GM12878 (cell line): Measurements from ENCODE around the gene GAD2. TPM values are rescaled to one million over a fixed set of nuclear protein-coding genes. Genes with fewer than 3 reads are reported as not detected.
A peak's percentile ranks its signal among the peaks of the same experiment; 100 is the strongest.

Experiments
- BMI1 ChIP-seq: fragments of 450-650 bp; IDR thresholded peaks from 2 replicates; pipeline ENCODE4 v1.6.1; 2016; ENCODE audit warnings: mild to moderate bottlenecking, moderate library complexity, borderline replicate concordance
- EGR1 ChIP-seq, 2 experiments: IDR thresholded peaks; 1 replicate in 1 of 2; 2 replicates in 1 of 2; pipeline ENCODE4 v1.6.1; 2011 to 2012; ENCODE audit warnings: low read depth in 2 of 2, low read length in 2 of 2, borderline replicate concordance in 1 of 2, mild to moderate bottlenecking in 1 of 2, moderate library complexity in 1 of 2
- ESRRA ChIP-seq: IDR thresholded peaks from 2 replicates; pipeline ENCODE4 v1.6.1; 2012; ENCODE audit warnings: mild to moderate bottlenecking, low read length, improper control_type of control experiment
- FOS ChIP-seq: IDR thresholded peaks from 3 replicates; pipeline ENCODE4 v1.6.1; 2011; ENCODE audit warnings: borderline replicate concordance; ENCODE audit not compliant: insufficient read length; ENCODE audit errors: extremely low read depth
- HDAC6 ChIP-seq: fragments of 200-600 bp; sonication (generic); IDR thresholded peaks from one replicate; pipeline ENCODE4 v1.8.0; 2017; ENCODE audit warnings: antibody characterized with exemption; ENCODE audit not compliant: unreplicated experiment
- HDGF ChIP-seq: fragments of 450-650 bp; IDR thresholded peaks from 2 replicates; pipeline ENCODE4 v1.6.1; 2016; ENCODE audit warnings: antibody characterized with exemption
- IKZF1 ChIP-seq: fragments of 450-650 bp; conservative IDR thresholded peaks from 2 replicates; pipeline ENCODE4 v1.6.1; 2017; ENCODE audit warnings: antibody characterized with exemption, mild to moderate bottlenecking
- MXI1 ChIP-seq: fragments of 150-350 bp; IDR thresholded peaks from 2 replicates; pipeline ENCODE4 v1.6.1; 2011; ENCODE audit warnings: low read depth, mild to moderate bottlenecking, inconsistent platforms, low read length, improper control_type of control experiment
- MYC ChIP-seq: IDR thresholded peaks from 2 replicates; pipeline ENCODE4 v1.6.1; 2011; ENCODE audit warnings: mild to moderate bottlenecking, low read length, moderate library complexity, inconsistent platforms; ENCODE audit not compliant: insufficient read depth, insufficient replicate concordance, insufficient read length, severe bottlenecking
- RUNX3 ChIP-seq: IDR thresholded peaks from 2 replicates; pipeline ENCODE4 v1.6.1; 2012; ENCODE audit warnings: low read length, inconsistent platforms
- SMAD1 ChIP-seq: fragments of 450-650 bp; IDR thresholded peaks from 2 replicates; pipeline ENCODE4 v1.6.1; 2018; ENCODE audit warnings: mild to moderate bottlenecking, low read depth; ENCODE audit not compliant: partially characterized antibody
- SMC3 ChIP-seq: IDR thresholded peaks from 2 replicates; pipeline ENCODE4 v1.6.1; 2011; ENCODE audit warnings: low read length, improper control_type of control experiment, borderline replicate concordance
- SPI1 ChIP-seq: IDR thresholded peaks from 2 replicates; pipeline ENCODE4 v1.6.1; 2011; ENCODE audit warnings: low read depth, mild to moderate bottlenecking, low read length, moderate library complexity, borderline replicate concordance; ENCODE audit not compliant: insufficient read depth
- SUPT20H ChIP-seq: IDR thresholded peaks from 2 replicates; pipeline ENCODE4 v1.6.1; 2011; ENCODE audit warnings: low read depth, mild to moderate bottlenecking, low read length, moderate library complexity, borderline replicate concordance; ENCODE audit not compliant: control insufficient read depth
- WRNIP1 ChIP-seq: IDR thresholded peaks from 2 replicates; pipeline ENCODE4 v1.6.1; 2011; ENCODE audit warnings: low read depth, low read length, improper control_type of control experiment, borderline replicate concordance
- ZBTB40 ChIP-seq: fragments of 450-650 bp; IDR thresholded peaks from 2 replicates; pipeline ENCODE4 v1.6.1; 2016; ENCODE audit warnings: mild to moderate bottlenecking, moderate library complexity, borderline replicate concordance
- ZNF217 ChIP-seq: fragments of 450-650 bp; IDR thresholded peaks from 2 replicates; pipeline ENCODE4 v1.6.1; 2017; ENCODE audit warnings: antibody characterized with exemption, mild to moderate bottlenecking
- polyA plus RNA-seq, 11 experiments: library from polyadenylated mRNA; depleted of rRNA in 4 of 11; unstranded in 6 of 11; stranded (reverse) in 5 of 11; fragments of >200 nt; fragmentation: Nextera tagmentation in 4 of 11; fragmentation: Illumina TruSeq in 1 of 11; extraction: Ambion mirVana in 4 of 11; extraction: Trizol in 1 of 11; gene quantifications; 1 replicate in 1 of 11; 2 replicates in 10 of 11; pipeline versions ENCODE4 v1.2.1 to v1.2.3, GENCODE V29; 2011 to 2016; ENCODE audit warnings: inconsistent platforms in 2 of 11, missing spikeins in 2 of 11, low read depth in 1 of 11
- total RNA-seq, 4 experiments: library from RNA; depleted of rRNA in 3 of 4; stranded (reverse); fragments of >200 nt in 3 of 4; fragmentation: Illumina TruSeq in 1 of 4; extraction: Trizol in 1 of 4; gene quantifications; 2 replicates each; pipeline versions ENCODE4 v1.2.1 to v1.2.3, GENCODE V29; 2013 to 2021
- TF ChIP-seq, protein P1 (sequence below): fragments of 450-650 bp; IDR thresholded peaks from 2 replicates; pipeline ENCODE4 v1.6.1; 2017; ENCODE audit warnings: mild to moderate bottlenecking, moderate library complexity
- TF ChIP-seq, protein P2 (sequence below): IDR thresholded peaks from 2 replicates; pipeline ENCODE4 v1.6.1; 2012; ENCODE audit warnings: low read depth, low read length, improper control_type of control experiment

The GAD2 gene
- total and polyA plus RNA-seq, 10 of the 15 experiments (the other 5 are each of a cell fraction or from before 2014, with no cell fraction given), result not detected

DNA sequence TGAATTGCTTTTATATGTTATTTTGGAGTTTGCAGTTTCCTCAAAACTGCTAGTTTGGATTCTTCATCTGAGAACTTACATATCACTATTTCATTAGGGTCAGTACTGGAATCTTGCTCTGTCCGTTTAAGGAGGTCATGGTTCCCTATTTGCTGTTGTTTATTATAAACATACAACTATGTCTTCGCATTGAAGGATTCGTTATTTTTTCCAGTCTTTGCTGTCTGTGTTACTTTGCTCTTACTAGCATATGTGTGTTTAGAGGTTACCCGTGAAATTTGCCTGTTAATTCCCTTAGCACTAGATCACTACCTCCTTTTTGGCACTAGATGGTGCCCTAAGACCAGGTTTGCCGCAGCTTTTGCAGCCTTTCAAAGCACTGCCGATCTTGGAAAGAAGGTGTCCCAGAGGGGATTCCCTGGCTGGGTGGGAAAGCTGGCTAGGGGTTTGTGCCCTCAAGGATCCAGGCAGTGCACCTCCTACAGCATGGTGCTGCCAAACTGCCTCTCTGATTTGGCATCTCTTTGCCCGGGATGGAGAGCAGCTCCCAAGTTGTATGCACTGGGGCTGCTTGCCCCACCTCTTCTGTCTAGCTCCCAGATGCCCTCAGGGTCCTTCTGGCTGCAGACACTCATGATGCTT lies 118.5 kb downstream of the GAD2 start (continued):
- TF ChIP-seq BMI1, result no peak
- TF ChIP-seq WRNIP1, result no peak
- TF ChIP-seq SPI1, result no peak
- TF ChIP-seq ZBTB40, result no peak
- TF ChIP-seq MXI1, result no peak
- peak; percentile 97 for TF ChIP-seq SMC3
- TF ChIP-seq, protein P1, sequence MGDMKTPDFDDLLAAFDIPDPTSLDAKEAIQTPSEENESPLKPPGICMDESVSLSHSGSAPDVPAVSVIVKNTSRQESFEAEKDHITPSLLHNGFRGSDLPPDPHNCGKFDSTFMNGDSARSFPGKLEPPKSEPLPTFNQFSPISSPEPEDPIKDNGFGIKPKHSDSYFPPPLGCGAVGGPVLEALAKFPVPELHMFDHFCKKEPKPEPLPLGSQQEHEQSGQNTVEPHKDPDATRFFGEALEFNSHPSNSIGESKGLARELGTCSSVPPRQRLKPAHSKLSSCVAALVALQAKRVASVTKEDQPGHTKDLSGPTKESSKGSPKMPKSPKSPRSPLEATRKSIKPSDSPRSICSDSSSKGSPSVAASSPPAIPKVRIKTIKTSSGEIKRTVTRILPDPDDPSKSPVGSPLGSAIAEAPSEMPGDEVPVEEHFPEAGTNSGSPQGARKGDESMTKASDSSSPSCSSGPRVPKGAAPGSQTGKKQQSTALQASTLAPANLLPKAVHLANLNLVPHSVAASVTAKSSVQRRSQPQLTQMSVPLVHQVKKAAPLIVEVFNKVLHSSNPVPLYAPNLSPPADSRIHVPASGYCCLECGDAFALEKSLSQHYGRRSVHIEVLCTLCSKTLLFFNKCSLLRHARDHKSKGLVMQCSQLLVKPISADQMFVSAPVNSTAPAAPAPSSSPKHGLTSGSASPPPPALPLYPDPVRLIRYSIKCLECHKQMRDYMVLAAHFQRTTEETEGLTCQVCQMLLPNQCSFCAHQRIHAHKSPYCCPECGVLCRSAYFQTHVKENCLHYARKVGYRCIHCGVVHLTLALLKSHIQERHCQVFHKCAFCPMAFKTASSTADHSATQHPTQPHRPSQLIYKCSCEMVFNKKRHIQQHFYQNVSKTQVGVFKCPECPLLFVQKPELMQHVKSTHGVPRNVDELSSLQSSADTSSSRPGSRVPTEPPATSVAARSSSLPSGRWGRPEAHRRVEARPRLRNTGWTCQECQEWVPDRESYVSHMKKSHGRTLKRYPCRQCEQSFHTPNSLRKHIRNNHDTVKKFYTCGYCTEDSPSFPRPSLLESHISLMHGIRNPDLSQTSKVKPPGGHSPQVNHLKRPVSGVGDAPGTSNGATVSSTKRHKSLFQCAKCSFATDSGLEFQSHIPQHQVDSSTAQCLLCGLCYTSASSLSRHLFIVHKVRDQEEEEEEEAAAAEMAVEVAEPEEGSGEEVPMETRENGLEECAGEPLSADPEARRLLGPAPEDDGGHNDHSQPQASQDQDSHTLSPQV, result no peak
- peak; percentile 24; the same call in 1 of the 2 replicates for TF ChIP-seq HDGF
- TF ChIP-seq, protein P2, sequence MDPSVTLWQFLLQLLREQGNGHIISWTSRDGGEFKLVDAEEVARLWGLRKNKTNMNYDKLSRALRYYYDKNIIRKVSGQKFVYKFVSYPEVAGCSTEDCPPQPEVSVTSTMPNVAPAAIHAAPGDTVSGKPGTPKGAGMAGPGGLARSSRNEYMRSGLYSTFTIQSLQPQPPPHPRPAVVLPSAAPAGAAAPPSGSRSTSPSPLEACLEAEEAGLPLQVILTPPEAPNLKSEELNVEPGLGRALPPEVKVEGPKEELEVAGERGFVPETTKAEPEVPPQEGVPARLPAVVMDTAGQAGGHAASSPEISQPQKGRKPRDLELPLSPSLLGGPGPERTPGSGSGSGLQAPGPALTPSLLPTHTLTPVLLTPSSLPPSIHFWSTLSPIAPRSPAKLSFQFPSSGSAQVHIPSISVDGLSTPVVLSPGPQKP, result no peak
- no peak for TF ChIP-seq HDAC6
- TF ChIP-seq RUNX3, result 0 out of 2 replicates have a peak, but pooled peaks have one; percentile 28
- TF ChIP-seq IKZF1, result peak; percentile 67
- no peak for TF ChIP-seq EGR1 (IDR thresholded peaks at IDR 0.05; ENCODE audit: borderline replicate concordance in 1 of 2, low read depth in 2 of 2, low read length in 2 of 2)
- TF ChIP-seq FOS, result no peak
- TF ChIP-seq ZNF217, result no peak
- no peak for TF ChIP-seq MYC
- TF ChIP-seq SUPT20H, result no peak
- no peak for TF ChIP-seq SMAD1
- no peak for TF ChIP-seq ESRRA
